K562 (cell line): ENCODE results near the gene POLRMT. TPM values are rescaled to one million over a fixed set of nuclear protein-coding genes. Genes with fewer than 3 reads are reported as not detected.
A peak's percentile ranks its signal among the peaks of the same experiment; 100 is the strongest.

Source experiments
- CC2D1A ChIP-seq: fragments of 450-650 bp; IDR thresholded peaks from 2 replicates; pipeline ENCODE4 v1.6.1; 2017; ENCODE audit warnings: mild to moderate bottlenecking
- EGR1 ChIP-seq: fragments of 450-650 bp; conservative IDR thresholded peaks from 2 replicates; pipeline ENCODE4 v1.6.1; 2017; ENCODE audit warnings: mild to moderate bottlenecking
- EZH2 ChIP-seq: IDR thresholded peaks from 2 replicates; pipeline ENCODE4 v1.6.1; 2012; ENCODE audit warnings: low read depth, mild to moderate bottlenecking, inconsistent platforms, low read length, borderline replicate concordance
- FIP1L1 ChIP-seq: fragments of 200-400 bp; formaldehyde crosslinking; IDR thresholded peaks from 2 replicates; pipeline ENCODE4 v1.6.1; 2018; ENCODE audit warnings: mild to moderate bottlenecking, low read depth, low read length; ENCODE audit not compliant: poor library complexity, severe bottlenecking
- FOS ChIP-seq: IDR thresholded peaks from 3 replicates; pipeline ENCODE4 v1.6.1; 2011; ENCODE audit not compliant: insufficient read length; ENCODE audit errors: extremely low read depth
- HSF4 ChIP-seq: fragments of 250-450 bp; sonication (Bioruptor Pico); IDR thresholded peaks from 2 replicates; pipeline ENCODE4 v2.1.2; 2022; ENCODE audit warnings: mild to moderate bottlenecking, moderate library complexity, borderline replicate concordance
- KLF6 ChIP-seq: fragments of 250-450 bp; sonication (Bioruptor Pico); IDR thresholded peaks from 2 replicates; pipeline ENCODE4 v1.4.0; 2020; ENCODE audit warnings: mild to moderate bottlenecking, moderate library complexity, borderline replicate concordance
- L3MBTL2 ChIP-seq: fragments of 450-650 bp; IDR thresholded peaks from 2 replicates; pipeline ENCODE4 v1.6.1; 2016; ENCODE audit warnings: mild to moderate bottlenecking, moderate library complexity
- NFXL1 ChIP-seq: fragments of 450-650 bp; formaldehyde crosslinking; IDR thresholded peaks from 2 replicates; pipeline ENCODE4 v1.4.0; 2021; ENCODE audit warnings: mild to moderate bottlenecking
- PHF20 ChIP-seq: fragments of 450-650 bp; IDR thresholded peaks from 2 replicates; pipeline ENCODE4 v1.6.1; 2018; ENCODE audit not compliant: partially characterized antibody
- POLR2H ChIP-seq: IDR thresholded peaks from 2 replicates; pipeline ENCODE4 v1.6.1; 2016; ENCODE audit warnings: missing genetic modification characterization, low read depth, mild to moderate bottlenecking, control low read depth, missing compliant biosample characterization, moderate library complexity
- POLR3G ChIP-seq: IDR thresholded peaks from 2 replicates; pipeline ENCODE4 v1.6.1; 2011; ENCODE audit not compliant: insufficient read length, insufficient replicate concordance; ENCODE audit errors: extremely low read depth
- RBM14 ChIP-seq: fragments of 200-400 bp; formaldehyde crosslinking; IDR thresholded peaks from 2 replicates; pipeline ENCODE4 v1.6.1; 2018; ENCODE audit warnings: low read depth, mild to moderate bottlenecking, low read length, moderate library complexity, borderline replicate concordance; ENCODE audit not compliant: insufficient read depth
- SMARCC2 ChIP-seq: fragments of 450-650 bp; IDR thresholded peaks from 2 replicates; pipeline ENCODE4 v1.6.1; 2017; ENCODE audit warnings: antibody characterized with exemption, moderate library complexity, mild to moderate bottlenecking, low read depth
- SRSF9 ChIP-seq: fragments of 200-400 bp; formaldehyde crosslinking; IDR thresholded peaks from 2 replicates; pipeline ENCODE4 v1.6.1; 2017; ENCODE audit warnings: low read depth, low read length, borderline replicate concordance
- TAL1 ChIP-seq: fragments of 450-650 bp; IDR thresholded peaks from 2 replicates; pipeline ENCODE4 v1.6.1; 2016; ENCODE audit warnings: mild to moderate bottlenecking
- ZKSCAN8 ChIP-seq: fragments of 200-800 bp; sonication (Bioruptor generic); IDR thresholded peaks from 2 replicates; pipeline ENCODE4 v1.6.1; 2016; ENCODE audit warnings: missing genetic modification characterization, missing compliant biosample characterization
- ZNF644 ChIP-seq: fragments of 200-800 bp; sonication (Bioruptor generic); IDR thresholded peaks from 2 replicates; pipeline ENCODE4 v1.6.1; 2016; ENCODE audit warnings: low read depth, missing genetic modification characterization, missing compliant biosample characterization
- polyA plus RNA-seq, 8 experiments: library from polyadenylated mRNA; depleted of rRNA in 4 of 8; stranded (reverse) in 5 of 8; unstranded in 3 of 8; fragments of >200 nt; fragmentation: Nextera tagmentation in 2 of 8; fragmentation: Illumina TruSeq in 1 of 8; extraction: Ambion mirVana in 2 of 8; extraction: Trizol in 1 of 8; gene quantifications; 2 replicates each; pipeline versions ENCODE4 v1.2.1 to v1.2.3, GENCODE V29; 2011 to 2014; ENCODE audit warnings: inconsistent platforms in 1 of 8, missing spikeins in 1 of 8
- total RNA-seq, 7 experiments: library from RNA; depleted of rRNA in 6 of 7; stranded (reverse); fragments of >200 nt in 6 of 7; fragmentation: Illumina TruSeq in 2 of 7; extraction: Trizol in 2 of 7; gene quantifications; 2 replicates each; pipeline versions ENCODE4 v1.2.1 to v1.2.3, GENCODE V29; 2011 to 2021; ENCODE audit warnings: low replicate concordance in 1 of 7
- TF ChIP-seq, protein P1 (sequence below): fragments of 200-600 bp; sonication (generic); IDR thresholded peaks from one replicate; pipeline ENCODE4 v1.6.1; 2012; ENCODE audit warnings: mild to moderate bottlenecking, low read depth, low read length, inconsistent platforms

The POLRMT gene
- total and polyA plus RNA-seq, 9 of the 15 experiments (the other 6 are each of a cell fraction or from before 2014, with no cell fraction given), result 30.3 to 144 (median 68.0) TPM

- TF ChIP-seq, protein P1, sequence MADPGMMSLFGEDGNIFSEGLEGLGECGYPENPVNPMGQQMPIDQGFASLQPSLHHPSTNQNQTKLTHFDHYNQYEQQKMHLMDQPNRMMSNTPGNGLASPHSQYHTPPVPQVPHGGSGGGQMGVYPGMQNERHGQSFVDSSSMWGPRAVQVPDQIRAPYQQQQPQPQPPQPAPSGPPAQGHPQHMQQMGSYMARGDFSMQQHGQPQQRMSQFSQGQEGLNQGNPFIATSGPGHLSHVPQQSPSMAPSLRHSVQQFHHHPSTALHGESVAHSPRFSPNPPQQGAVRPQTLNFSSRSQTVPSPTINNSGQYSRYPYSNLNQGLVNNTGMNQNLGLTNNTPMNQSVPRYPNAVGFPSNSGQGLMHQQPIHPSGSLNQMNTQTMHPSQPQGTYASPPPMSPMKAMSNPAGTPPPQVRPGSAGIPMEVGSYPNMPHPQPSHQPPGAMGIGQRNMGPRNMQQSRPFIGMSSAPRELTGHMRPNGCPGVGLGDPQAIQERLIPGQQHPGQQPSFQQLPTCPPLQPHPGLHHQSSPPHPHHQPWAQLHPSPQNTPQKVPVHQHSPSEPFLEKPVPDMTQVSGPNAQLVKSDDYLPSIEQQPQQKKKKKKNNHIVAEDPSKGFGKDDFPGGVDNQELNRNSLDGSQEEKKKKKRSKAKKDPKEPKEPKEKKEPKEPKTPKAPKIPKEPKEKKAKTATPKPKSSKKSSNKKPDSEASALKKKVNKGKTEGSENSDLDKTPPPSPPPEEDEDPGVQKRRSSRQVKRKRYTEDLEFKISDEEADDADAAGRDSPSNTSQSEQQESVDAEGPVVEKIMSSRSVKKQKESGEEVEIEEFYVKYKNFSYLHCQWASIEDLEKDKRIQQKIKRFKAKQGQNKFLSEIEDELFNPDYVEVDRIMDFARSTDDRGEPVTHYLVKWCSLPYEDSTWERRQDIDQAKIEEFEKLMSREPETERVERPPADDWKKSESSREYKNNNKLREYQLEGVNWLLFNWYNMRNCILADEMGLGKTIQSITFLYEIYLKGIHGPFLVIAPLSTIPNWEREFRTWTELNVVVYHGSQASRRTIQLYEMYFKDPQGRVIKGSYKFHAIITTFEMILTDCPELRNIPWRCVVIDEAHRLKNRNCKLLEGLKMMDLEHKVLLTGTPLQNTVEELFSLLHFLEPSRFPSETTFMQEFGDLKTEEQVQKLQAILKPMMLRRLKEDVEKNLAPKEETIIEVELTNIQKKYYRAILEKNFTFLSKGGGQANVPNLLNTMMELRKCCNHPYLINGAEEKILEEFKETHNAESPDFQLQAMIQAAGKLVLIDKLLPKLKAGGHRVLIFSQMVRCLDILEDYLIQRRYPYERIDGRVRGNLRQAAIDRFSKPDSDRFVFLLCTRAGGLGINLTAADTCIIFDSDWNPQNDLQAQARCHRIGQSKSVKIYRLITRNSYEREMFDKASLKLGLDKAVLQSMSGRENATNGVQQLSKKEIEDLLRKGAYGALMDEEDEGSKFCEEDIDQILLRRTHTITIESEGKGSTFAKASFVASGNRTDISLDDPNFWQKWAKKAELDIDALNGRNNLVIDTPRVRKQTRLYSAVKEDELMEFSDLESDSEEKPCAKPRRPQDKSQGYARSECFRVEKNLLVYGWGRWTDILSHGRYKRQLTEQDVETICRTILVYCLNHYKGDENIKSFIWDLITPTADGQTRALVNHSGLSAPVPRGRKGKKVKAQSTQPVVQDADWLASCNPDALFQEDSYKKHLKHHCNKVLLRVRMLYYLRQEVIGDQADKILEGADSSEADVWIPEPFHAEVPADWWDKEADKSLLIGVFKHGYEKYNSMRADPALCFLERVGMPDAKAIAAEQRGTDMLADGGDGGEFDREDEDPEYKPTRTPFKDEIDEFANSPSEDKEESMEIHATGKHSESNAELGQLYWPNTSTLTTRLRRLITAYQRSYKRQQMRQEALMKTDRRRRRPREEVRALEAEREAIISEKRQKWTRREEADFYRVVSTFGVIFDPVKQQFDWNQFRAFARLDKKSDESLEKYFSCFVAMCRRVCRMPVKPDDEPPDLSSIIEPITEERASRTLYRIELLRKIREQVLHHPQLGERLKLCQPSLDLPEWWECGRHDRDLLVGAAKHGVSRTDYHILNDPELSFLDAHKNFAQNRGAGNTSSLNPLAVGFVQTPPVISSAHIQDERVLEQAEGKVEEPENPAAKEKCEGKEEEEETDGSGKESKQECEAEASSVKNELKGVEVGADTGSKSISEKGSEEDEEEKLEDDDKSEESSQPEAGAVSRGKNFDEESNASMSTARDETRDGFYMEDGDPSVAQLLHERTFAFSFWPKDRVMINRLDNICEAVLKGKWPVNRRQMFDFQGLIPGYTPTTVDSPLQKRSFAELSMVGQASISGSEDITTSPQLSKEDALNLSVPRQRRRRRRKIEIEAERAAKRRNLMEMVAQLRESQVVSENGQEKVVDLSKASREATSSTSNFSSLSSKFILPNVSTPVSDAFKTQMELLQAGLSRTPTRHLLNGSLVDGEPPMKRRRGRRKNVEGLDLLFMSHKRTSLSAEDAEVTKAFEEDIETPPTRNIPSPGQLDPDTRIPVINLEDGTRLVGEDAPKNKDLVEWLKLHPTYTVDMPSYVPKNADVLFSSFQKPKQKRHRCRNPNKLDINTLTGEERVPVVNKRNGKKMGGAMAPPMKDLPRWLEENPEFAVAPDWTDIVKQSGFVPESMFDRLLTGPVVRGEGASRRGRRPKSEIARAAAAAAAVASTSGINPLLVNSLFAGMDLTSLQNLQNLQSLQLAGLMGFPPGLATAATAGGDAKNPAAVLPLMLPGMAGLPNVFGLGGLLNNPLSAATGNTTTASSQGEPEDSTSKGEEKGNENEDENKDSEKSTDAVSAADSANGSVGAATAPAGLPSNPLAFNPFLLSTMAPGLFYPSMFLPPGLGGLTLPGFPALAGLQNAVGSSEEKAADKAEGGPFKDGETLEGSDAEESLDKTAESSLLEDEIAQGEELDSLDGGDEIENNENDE, result no peak
- TF ChIP-seq POLR3G, result no peak
- peak; percentile 80 for TF ChIP-seq L3MBTL2
- no peak for TF ChIP-seq TAL1
- no peak for TF ChIP-seq HSF4 (CRISPR knock-in tag)
- TF ChIP-seq NFXL1 (CRISPR knock-in tag), result no peak
- TF ChIP-seq FIP1L1, result no peak
- TF ChIP-seq RBM14, result 0 out of 2 replicates have a peak, but pooled peaks have one; percentile 61
- no peak for TF ChIP-seq ZKSCAN8 (CRISPR knock-in tag)
- no peak for TF ChIP-seq PHF20
- TF ChIP-seq FOS, result no peak
- TF ChIP-seq EGR1, result peak; percentile 28; the same call in 1 of the 2 replicates
- TF ChIP-seq ZNF644 (tag), result peak; percentile 69; the same call in 1 of the 2 replicates
- TF ChIP-seq EZH2, result no peak
- peak; percentile 95 for TF ChIP-seq POLR2H (tag)
- peak; percentile 28; the same call in 1 of the 2 replicates for TF ChIP-seq KLF6 (CRISPR knock-in tag)
- TF ChIP-seq SMARCC2, result no peak
- TF ChIP-seq SRSF9, result no peak
- TF ChIP-seq CC2D1A, result no peak
These were observed 61.1 kb downstream of the POLRMT start, which contains the start of gene BSG (continued) for GRCh38 chr19:572140-572742.
